CD4-positive, CD25-positive, alpha-beta regulatory T cell (primary cell): ENCODE data around the gene ACACA. TPM values are rescaled to one million over a fixed set of nuclear protein-coding genes. Genes with fewer than 3 reads are reported as not detected.

Source experiments
- ATAC-seq, 2 donors: fragments of 150-1000 bp; cut with Tn5 transposase; one replicate each; pipeline ENCODE4 v1.10.0; 2021; ENCODE audit warnings: low read depth in 2 of 2, moderate number of reproducible peaks in 2 of 2, moderate library complexity in 1 of 2
- DNase-seq, 3 donors: peaks; one replicate each; pipeline versions ENCODE4 v3.0.0 to v3.0.0-alpha.2; 2012 to 2022; ENCODE audit warnings: mixed read lengths in 1 of 3
- H3K27ac ChIP-seq: one replicate; pipeline ENCODE4 v1.7.0; 2013; ENCODE audit warnings: mild to moderate bottlenecking, low read length; ENCODE audit not compliant: insufficient read depth, poor library complexity, severe bottlenecking
- H3K27me3 ChIP-seq: one replicate; pipeline ENCODE4 v1.7.0; 2013; ENCODE audit warnings: low read length; ENCODE audit not compliant: control insufficient read depth, insufficient read depth
- H3K36me3 ChIP-seq: one replicate; pipeline ENCODE4 v1.7.0; 2013; ENCODE audit warnings: mild to moderate bottlenecking, low read length, moderate library complexity; ENCODE audit not compliant: control insufficient read depth, insufficient read depth
- H3K4me1 ChIP-seq: 2 replicates; pipeline ENCODE4 v1.7.0; 2013; ENCODE audit warnings: mild to moderate bottlenecking, low read length; ENCODE audit not compliant: insufficient read depth, control insufficient read depth, poor library complexity, severe bottlenecking
- H3K4me3 ChIP-seq: one replicate; pipeline ENCODE4 v1.7.0; 2013; ENCODE audit warnings: low read depth, mild to moderate bottlenecking, low read length, moderate library complexity
- H3K9me3 ChIP-seq, 2 experiments: 1 replicate in 1 of 2; 2 replicates in 1 of 2; pipeline ENCODE4 v1.7.0; 2013; ENCODE audit warnings: low read length in 2 of 2, mild to moderate bottlenecking in 1 of 2, moderate library complexity in 1 of 2; ENCODE audit not compliant: control insufficient read depth in 2 of 2
- H3K27ac Mint-ChIP-seq, 3 donors: one replicate each; pipeline ENCODE4 v1.8.0; 2020 to 2022; ENCODE audit warnings: mild to moderate bottlenecking in 3 of 3, mixed read lengths in 3 of 3, moderate library complexity in 2 of 3
- H3K27me3 Mint-ChIP-seq: one replicate; pipeline ENCODE4 v1.8.0; 2022; ENCODE audit warnings: mild to moderate bottlenecking, mixed read lengths
- H3K36me3 Mint-ChIP-seq: one replicate; pipeline ENCODE4 v1.8.0; 2020; ENCODE audit warnings: mixed read lengths
- H3K4me1 Mint-ChIP-seq, 4 donors: one replicate each; pipeline ENCODE4 v1.8.0; 2020 to 2022; ENCODE audit warnings: mixed read lengths in 4 of 4, mild to moderate bottlenecking in 1 of 4
- H3K4me3 Mint-ChIP-seq, 4 donors: one replicate each; pipeline ENCODE4 v1.8.0; 2020 to 2022; ENCODE audit warnings: mild to moderate bottlenecking in 4 of 4, mixed read lengths in 4 of 4, moderate library complexity in 3 of 4
- H3K9me3 Mint-ChIP-seq, 7 donors: one replicate each; pipeline ENCODE4 v1.8.0; 2020 to 2022; ENCODE audit warnings: mixed read lengths in 7 of 7, mild to moderate bottlenecking in 3 of 7, moderate library complexity in 2 of 7
- polyA plus RNA-seq, 4 donors: library from polyadenylated mRNA; unstranded; fragments of 300-500 nt; fragmentation: Illumina TruSeq; gene quantifications; one replicate each; pipeline ENCODE4 v1.2.3, GENCODE V29; 2021
- total RNA-seq: library from RNA; stranded (reverse); gene quantifications from one replicate; pipeline ENCODE4 v1.2.3, GENCODE V29; 2022

The ACACA gene
- total and polyA plus RNA-seq, 5 donors from 2014 or later, result 7.4 to 42.9 (median 9.6) TPM

DNA sequence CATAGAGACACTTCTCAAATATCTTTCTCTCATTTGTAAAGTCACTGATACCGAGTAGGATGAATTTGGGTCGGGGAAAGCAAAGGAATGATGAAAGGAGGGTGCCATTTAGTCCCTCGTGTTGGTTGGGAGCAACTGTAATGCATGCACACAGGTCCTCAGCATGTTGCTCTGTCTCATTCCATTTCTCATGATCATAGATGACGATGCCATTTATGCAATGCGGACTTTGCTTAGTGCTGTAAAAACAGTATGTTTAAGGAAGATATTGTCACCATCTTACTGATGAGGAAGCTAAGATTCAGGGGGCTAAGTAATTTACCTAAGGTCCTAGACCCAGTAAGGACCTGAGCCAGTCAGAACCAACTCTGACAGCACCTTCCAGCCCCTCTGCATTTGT, 357.8 kb downstream of the ACACA start:
- no peak overlapping the region for H3K4me3 Mint-ChIP-seq
- H3K9me3 ChIP-seq, result no peaks in the 10 kb centered on the region
- no peak overlapping the region for H3K27ac ChIP-seq
- H3K27me3 Mint-ChIP-seq, result no peaks in the 10 kb centered on the region
- H3K27me3 ChIP-seq, result no peaks in the 10 kb centered on the region
- ATAC-seq, result no peak
- H3K9me3 Mint-ChIP-seq, result no peaks in the 10 kb centered on the region
- H3K36me3 Mint-ChIP-seq, result peaks cover 16% of the 10 kb centered on the region
- H3K4me1 ChIP-seq, result no peaks in the 10 kb centered on the region
- peaks cover 38% of the 10 kb centered on the region for H3K36me3 ChIP-seq
- no peak for DNase-seq
- no peak overlapping the region for H3K27ac Mint-ChIP-seq
- H3K4me3 ChIP-seq, result no peak overlapping the region
- H3K4me1 Mint-ChIP-seq, result peaks cover 7 to 12% (median 8%) of the 10 kb centered on the region in 4 donors

- Mint-ChIP-seq H3K4me3 (no peak overlapping the region), H3K9me3 (no peaks in the 10 kb centered on the region), H3K36me3 (peaks cover 20% of the 10 kb centered on the region), H3K27me3 (no peaks in the 10 kb centered on the region), H3K4me1 (peaks cover 7 to 14% (median 13%) of the 10 kb centered on the region in 4 donors), H3K27ac (peak overlapping the region; percentile 48 to 85 (median 78))
- Histone ChIP-seq H3K27ac (no peak overlapping the region), H3K4me1 (no peaks in the 10 kb centered on the region), H3K27me3 (no peaks in the 10 kb centered on the region), H3K36me3 (peaks cover 39% of the 10 kb centered on the region), H3K9me3 (no peaks in the 10 kb centered on the region), H3K4me3 (no peak overlapping the region)
- ATAC-seq (peak; percentile 67 to 86), DNase-seq (peak; percentile 58 to 88 (median 69))
Measured at GRCh38 chr17:37047631-37048104, 359.0 kb downstream of the ACACA start.

DNA sequence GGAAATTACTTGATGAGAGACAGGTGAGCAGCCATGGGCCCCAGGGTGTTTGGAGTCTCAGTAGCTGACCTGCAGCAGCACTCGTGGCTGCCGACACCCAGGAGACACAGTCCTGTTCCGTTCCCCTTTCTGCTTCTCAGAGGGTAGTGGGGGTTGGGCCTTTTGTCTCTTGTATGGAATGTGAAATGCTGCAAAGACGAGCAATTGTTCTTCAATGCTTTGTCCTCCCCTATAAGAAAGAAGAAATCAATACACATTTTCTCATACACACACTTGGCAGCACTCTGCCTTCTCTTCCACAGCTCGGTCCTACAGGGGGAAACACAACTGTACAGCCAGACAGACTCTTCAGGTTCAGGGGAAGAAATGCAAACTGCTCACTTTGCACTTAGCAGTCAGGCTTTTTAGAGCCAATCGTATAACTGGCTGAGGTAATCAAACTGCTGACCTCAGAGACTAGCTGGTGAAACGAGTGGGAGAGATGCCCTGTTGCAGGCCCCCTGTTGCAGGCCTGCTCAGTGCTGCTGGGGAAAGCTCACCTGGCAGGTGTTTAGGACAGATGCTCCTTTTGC, 361.2 kb downstream of the ACACA start:
- Histone ChIP-seq H3K36me3 (peaks cover 21% of the 10 kb centered on the region), H3K4me3 (no peak overlapping the region), H3K4me1 (no peaks in the 10 kb centered on the region), H3K9me3 (no peaks in the 10 kb centered on the region), H3K27ac (no peak overlapping the region), H3K27me3 (no peaks in the 10 kb centered on the region)
- H3K4me3 Mint-ChIP-seq, result no peak overlapping the region
- peaks cover 7 to 15% (median 13%) of the 10 kb centered on the region in 4 donors for H3K4me1 Mint-ChIP-seq
- no peak for ATAC-seq
- H3K27me3 Mint-ChIP-seq, result no peaks in the 10 kb centered on the region
- peaks cover 16% of the 10 kb centered on the region for H3K36me3 Mint-ChIP-seq
- no peak for DNase-seq
- peak overlapping the region in 1 of 3 donors; percentile 65 for H3K27ac Mint-ChIP-seq
- no peaks in the 10 kb centered on the region for H3K9me3 Mint-ChIP-seq

DNA sequence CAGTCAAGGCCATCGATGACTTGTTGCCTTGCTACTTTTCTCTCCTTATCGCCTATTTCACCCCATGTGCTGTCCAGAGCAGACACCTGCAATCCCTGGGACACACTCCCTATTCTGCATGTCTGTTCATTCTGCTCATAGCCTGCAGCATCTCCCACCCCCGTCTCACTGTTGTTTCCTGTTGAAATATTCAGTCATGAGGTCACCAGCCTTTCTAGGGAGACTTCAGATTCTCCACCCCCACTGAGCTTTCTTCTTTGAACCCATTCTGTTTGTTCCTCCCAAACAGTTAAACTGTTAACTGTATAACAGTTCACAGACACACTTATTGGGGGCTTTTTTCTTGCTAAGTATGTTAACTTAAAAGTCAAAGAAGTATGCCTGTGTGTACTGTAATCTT, 363.4 kb downstream of the ACACA start:
- no peak overlapping the region for H3K4me3 ChIP-seq
- H3K36me3 Mint-ChIP-seq, result peaks cover 20% of the 10 kb centered on the region
- peak overlapping the region in 2 of 3 donors; percentile 27 to 37 for H3K27ac Mint-ChIP-seq
- H3K9me3 ChIP-seq, result no peaks in the 10 kb centered on the region
- no peaks in the 10 kb centered on the region for H3K9me3 Mint-ChIP-seq
- no peaks in the 10 kb centered on the region for H3K4me1 ChIP-seq
- no peak overlapping the region for H3K4me3 Mint-ChIP-seq
- peaks cover 7 to 16% (median 13%) of the 10 kb centered on the region in 4 donors for H3K4me1 Mint-ChIP-seq
- peaks cover 20% of the 10 kb centered on the region for H3K36me3 ChIP-seq
- no peak overlapping the region for H3K27ac ChIP-seq
- peak in 1 of 3 donors; percentile 32 for DNase-seq
- no peak for ATAC-seq
- H3K27me3 ChIP-seq, result no peaks in the 10 kb centered on the region
- H3K27me3 Mint-ChIP-seq, result no peaks in the 10 kb centered on the region

- DNase-seq (no peak), ATAC-seq (no peak)
- H3K27ac ChIP-seq, result no peak overlapping the region
- Mint-ChIP-seq H3K4me1 (peaks cover 0 to 12% (median 6%) of the 10 kb centered on the region in 4 donors), H3K36me3 (peaks cover 24% of the 10 kb centered on the region), H3K27me3 (no peaks in the 10 kb centered on the region), H3K4me3 (no peak overlapping the region), H3K27ac (peak overlapping the region in 1 of 3 donors; percentile 38), H3K9me3 (no peaks in the 10 kb centered on the region)
- H3K4me3 ChIP-seq, result no peak overlapping the region
- H3K4me1 ChIP-seq, result no peaks in the 10 kb centered on the region
- peaks cover 26% of the 10 kb centered on the region for H3K36me3 ChIP-seq
- no peaks in the 10 kb centered on the region for H3K27me3 ChIP-seq
- H3K9me3 ChIP-seq, result no peaks in the 10 kb centered on the region
Measured at GRCh38 chr17:37041932-37042331, 364.7 kb downstream of the ACACA start.

DNA sequence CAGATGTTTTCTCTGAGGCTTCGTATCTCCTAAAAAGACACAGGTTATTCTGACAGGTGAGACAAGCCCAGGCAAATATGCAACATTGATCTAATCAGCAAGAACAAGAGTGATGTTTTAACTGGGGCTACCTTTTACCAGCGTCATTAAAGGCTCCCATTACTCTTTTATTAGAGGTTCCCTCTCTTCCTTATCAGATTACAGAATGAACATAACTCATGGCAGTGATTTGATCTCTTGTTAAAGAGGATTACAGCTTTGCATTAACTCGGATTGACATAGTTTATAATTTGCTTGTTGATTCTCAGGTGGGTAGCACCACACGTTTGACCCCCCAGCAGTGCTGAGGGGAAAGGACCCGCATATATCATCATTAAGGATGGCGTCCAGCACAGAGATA, 367.4 kb downstream of the ACACA start:
- no peaks in the 10 kb centered on the region for H3K27me3 Mint-ChIP-seq

DNA sequence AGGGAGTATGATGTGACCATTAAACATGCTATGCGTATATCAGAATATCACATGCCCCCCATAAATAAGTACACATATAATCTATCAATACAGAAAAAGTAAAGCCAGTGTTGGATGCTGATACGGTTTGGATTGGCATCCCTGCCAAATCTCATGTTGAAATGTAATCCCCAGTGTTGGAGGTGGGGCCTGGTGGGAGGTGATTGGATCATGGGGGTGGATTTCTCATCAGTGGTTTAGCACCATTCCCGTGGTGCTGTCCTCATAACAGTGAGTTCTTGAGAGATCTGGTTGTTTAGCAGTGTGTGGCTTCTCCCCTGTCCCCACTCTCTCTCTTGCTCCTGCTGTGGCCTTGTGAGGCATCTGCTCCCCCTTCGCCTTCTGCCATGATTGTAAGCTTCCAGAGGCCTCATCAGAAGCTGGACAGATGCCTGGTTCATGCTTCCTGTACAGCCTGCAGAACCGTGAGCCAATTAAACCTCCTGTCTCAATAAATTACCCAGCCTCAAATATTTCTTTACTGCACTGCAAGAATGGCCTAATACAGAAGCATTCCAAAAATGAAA, 369.0 kb downstream of the ACACA start:
- Histone ChIP-seq H3K27ac (no peak overlapping the region), H3K36me3 (peaks cover 16% of the 10 kb centered on the region), H3K4me3 (no peak overlapping the region), H3K4me1 (no peaks in the 10 kb centered on the region), H3K9me3 (no peaks in the 10 kb centered on the region), H3K27me3 (no peaks in the 10 kb centered on the region)
- Mint-ChIP-seq H3K4me3 (no peak overlapping the region), H3K27me3 (no peaks in the 10 kb centered on the region), H3K9me3 (no peaks in the 10 kb centered on the region), H3K36me3 (peaks cover 28% of the 10 kb centered on the region), H3K4me1 (peaks cover 0 to 7% (median 3%) of the 10 kb centered on the region in 4 donors), H3K27ac (peak overlapping the region in 1 of 3 donors; percentile 48)
- no peak for DNase-seq
- ATAC-seq, result no peak

More for the DNA sequence above, 367.4 kb downstream of the ACACA start:
- Mint-ChIP-seq H3K9me3 (no peaks in the 10 kb centered on the region), H3K36me3 (peaks cover 23% of the 10 kb centered on the region), H3K4me3 (no peak overlapping the region), H3K27ac (peak overlapping the region in 1 of 3 donors; percentile 52), H3K4me1 (peaks cover 3 to 12% (median 6%) of the 10 kb centered on the region in 4 donors)
- no peak overlapping the region for H3K27ac ChIP-seq
- H3K36me3 ChIP-seq, result peaks cover 17% of the 10 kb centered on the region
- H3K27me3 ChIP-seq, result no peaks in the 10 kb centered on the region
- no peaks in the 10 kb centered on the region for H3K4me1 ChIP-seq
- ATAC-seq (no peak), DNase-seq (no peak)
- no peak overlapping the region for H3K4me3 ChIP-seq
- H3K9me3 ChIP-seq, result no peaks in the 10 kb centered on the region
